A549 (cell line): ENCODE results near the gene ILRUN.

ENCODE experiments used
- EP300 ChIP-seq, 2 experiments: fragments of >200 bp; sonication (Bioruptor Twin); formaldehyde crosslinking; IDR thresholded peaks; 2 replicates in 1 of 2; 3 replicates in 1 of 2; pipeline ENCODE4 v1.6.1; 2016 to 2017
- MAX ChIP-seq: IDR thresholded peaks from 2 replicates; pipeline ENCODE4 v1.6.1; 2012
- MYC ChIP-seq: IDR thresholded peaks from 2 replicates; pipeline ENCODE4 v1.6.1; 2012; ENCODE audit warnings: mild to moderate bottlenecking, inconsistent platforms, low read length, improper control_type of control experiment, borderline replicate concordance
- SMC3 ChIP-seq: fragments of >200 bp; sonication (Bioruptor Twin); formaldehyde crosslinking; IDR thresholded peaks from 3 replicates; pipeline ENCODE4 v1.6.1; 2018; ENCODE audit warnings: inconsistent platforms
- SREBF2 ChIP-seq: fragments of 450-650 bp; IDR thresholded peaks from 2 replicates; pipeline ENCODE4 v1.6.1; 2014; ENCODE audit warnings: mild to moderate bottlenecking, moderate library complexity
- ZC3H11A ChIP-seq: fragments of 450-650 bp; IDR thresholded peaks from 2 replicates; pipeline ENCODE4 v1.6.1; 2014; ENCODE audit warnings: antibody characterized with exemption, mild to moderate bottlenecking
- TF ChIP-seq, protein P1 (sequence below): fragments of >200 bp; sonication (Bioruptor Twin); formaldehyde crosslinking; IDR thresholded peaks from 3 replicates; pipeline ENCODE4 v1.5.1; 2016

- no peak for TF ChIP-seq SMC3
- no peak for TF ChIP-seq SREBF2
- TF ChIP-seq, protein P1, sequence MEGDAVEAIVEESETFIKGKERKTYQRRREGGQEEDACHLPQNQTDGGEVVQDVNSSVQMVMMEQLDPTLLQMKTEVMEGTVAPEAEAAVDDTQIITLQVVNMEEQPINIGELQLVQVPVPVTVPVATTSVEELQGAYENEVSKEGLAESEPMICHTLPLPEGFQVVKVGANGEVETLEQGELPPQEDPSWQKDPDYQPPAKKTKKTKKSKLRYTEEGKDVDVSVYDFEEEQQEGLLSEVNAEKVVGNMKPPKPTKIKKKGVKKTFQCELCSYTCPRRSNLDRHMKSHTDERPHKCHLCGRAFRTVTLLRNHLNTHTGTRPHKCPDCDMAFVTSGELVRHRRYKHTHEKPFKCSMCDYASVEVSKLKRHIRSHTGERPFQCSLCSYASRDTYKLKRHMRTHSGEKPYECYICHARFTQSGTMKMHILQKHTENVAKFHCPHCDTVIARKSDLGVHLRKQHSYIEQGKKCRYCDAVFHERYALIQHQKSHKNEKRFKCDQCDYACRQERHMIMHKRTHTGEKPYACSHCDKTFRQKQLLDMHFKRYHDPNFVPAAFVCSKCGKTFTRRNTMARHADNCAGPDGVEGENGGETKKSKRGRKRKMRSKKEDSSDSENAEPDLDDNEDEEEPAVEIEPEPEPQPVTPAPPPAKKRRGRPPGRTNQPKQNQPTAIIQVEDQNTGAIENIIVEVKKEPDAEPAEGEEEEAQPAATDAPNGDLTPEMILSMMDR = no peak
- TF ChIP-seq EP300 (IDR thresholded peaks at IDR 0.05) = no peak
- no peak for TF ChIP-seq MAX
- no peak for TF ChIP-seq MYC
- no peak for TF ChIP-seq ZC3H11A
Observed at GRCh38 chr6:34722451-34722850, 25.9 kb upstream of the ILRUN start.
